B cell (primary cell): Measurements from ENCODE around the gene HCFC1. TPM values are rescaled to one million over a fixed set of nuclear protein-coding genes. Genes with fewer than 3 reads are reported as not detected.
A peak's percentile ranks its signal among the peaks of the same experiment; 100 is the strongest.

Experiments
- ATAC-seq: fragments of 200-7000 bp; cut with Tn5 transposase; one replicate; pipeline ENCODE4 v1.10.0; 2021; ENCODE audit warnings: low read depth, mild to moderate bottlenecking, moderate number of reproducible peaks, moderate library complexity
- CTCF ChIA-PET: fragments of 350-600 bp; sonication (Branson Sonifier 250); formaldehyde crosslinking; loops from one replicate; lab custom pipeline; 2021; ENCODE audit warnings: antibody characterized with exemption, inconsistent platforms; lab: Charles Lee
- POLR2A ChIA-PET: fragments of 350-600 bp; sonication (Branson Sonifier 250); formaldehyde crosslinking; loops from one replicate; lab custom pipeline; 2021; ENCODE audit warnings: antibody characterized with exemption; lab: Charles Lee
- DNase-seq: peaks from one replicate; pipeline ENCODE4 v3.0.0; 2013
- H2AFZ ChIP-seq: 2 replicates; pipeline ENCODE4 v1.6.1; 2012; ENCODE audit warnings: mild to moderate bottlenecking, low read depth, low read length; ENCODE audit not compliant: insufficient read depth, poor library complexity, severe bottlenecking
- H3K27ac ChIP-seq, 2 donors: 1 replicate in 1 of 2; 2 replicates in 1 of 2; pipeline ENCODE4 v1.5.1; 2012 to 2013; ENCODE audit warnings: low read length in 2 of 2, mild to moderate bottlenecking in 2 of 2, moderate library complexity in 1 of 2
- H3K27me3 ChIP-seq, 4 experiments: fragments of 200-600 bp in 1 of 4; sonication (generic) in 1 of 4; replicated peaks in 1 of 4; 1 replicate in 2 of 4; 2 replicates in 2 of 4; pipeline versions ENCODE4 v1.6.1 to v1.7.0; 2013 to 2016; ENCODE audit warnings: low read length in 3 of 4, mild to moderate bottlenecking in 2 of 4, mixed read lengths in 1 of 4, moderate library complexity in 1 of 4; ENCODE audit not compliant: insufficient read depth in 4 of 4, control insufficient read depth in 3 of 4; ENCODE audit errors: control extremely low read depth in 1 of 4
- H3K36me3 ChIP-seq, 2 experiments: replicated peaks in 1 of 2; 1 replicate in 1 of 2; 2 replicates in 1 of 2; pipeline versions ENCODE4 v1.6.1 to v1.7.1; 2013; ENCODE audit warnings: low read length in 1 of 2; ENCODE audit not compliant: insufficient read depth in 2 of 2, control insufficient read depth in 1 of 2; ENCODE audit errors: control extremely low read depth in 1 of 2, extremely low read depth in 1 of 2
- H3K4me1 ChIP-seq, 2 donors: fragments of 200-600 bp in 1 of 2; sonication (generic) in 1 of 2; 1 replicate in 1 of 2; 2 replicates in 1 of 2; pipeline versions ENCODE4 v1.5.1 to v1.6.1; 2013 to 2017; ENCODE audit warnings: low read length in 2 of 2; ENCODE audit not compliant: control insufficient read depth in 2 of 2, insufficient read depth in 2 of 2
- H3K4me2 ChIP-seq: replicated peaks from 2 replicates; pipeline ENCODE3; 2012; ENCODE audit warnings: mild to moderate bottlenecking, low read depth, low read length; ENCODE audit not compliant: poor library complexity, severe bottlenecking
- H3K4me3 ChIP-seq, 5 experiments: fragments of 200-600 bp in 1 of 5; sonication (generic) in 1 of 5; 1 replicate in 3 of 5; 2 replicates in 2 of 5; pipeline versions ENCODE4 v1.5.1 to v1.7.0; 2011 to 2016; ENCODE audit warnings: low read length in 4 of 5, mild to moderate bottlenecking in 4 of 5, low read depth in 2 of 5, control low read depth in 1 of 5, moderate library complexity in 1 of 5; ENCODE audit not compliant: insufficient read depth in 1 of 5; ENCODE audit errors: control extremely low read depth in 1 of 5, extremely low read depth in 1 of 5
- H3K79me2 ChIP-seq: fragments of 200-600 bp; sonication (generic); one replicate; pipeline ENCODE4 v1.6.0; 2016; ENCODE audit warnings: low read length; ENCODE audit not compliant: control insufficient read depth, insufficient read depth
- H3K9ac ChIP-seq: fragments of 200-600 bp; sonication (generic); 2 replicates; pipeline ENCODE4 v1.6.1; 2017; ENCODE audit warnings: mild to moderate bottlenecking, low read length, moderate library complexity
- H3K9me3 ChIP-seq, 3 donors: one replicate each; pipeline versions ENCODE4 v1.6.1 to v1.7.1; 2013; ENCODE audit warnings: low read length in 2 of 3; ENCODE audit not compliant: control insufficient read depth in 2 of 3, insufficient read depth in 1 of 3; ENCODE audit errors: control extremely low read depth in 1 of 3
- H4K20me1 ChIP-seq: 2 replicates; pipeline ENCODE4 v1.6.0; 2012; ENCODE audit warnings: mild to moderate bottlenecking, low read length; ENCODE audit not compliant: insufficient read depth, control insufficient read depth, poor library complexity, severe bottlenecking
- H3K27ac Mint-ChIP-seq: one replicate; pipeline ENCODE4 v1.8.0; 2021; ENCODE audit warnings: mixed read lengths
- H3K27me3 Mint-ChIP-seq: one replicate; pipeline ENCODE4 v1.8.0; 2021; ENCODE audit warnings: mixed read lengths
- H3K4me1 Mint-ChIP-seq: one replicate; pipeline ENCODE4 v1.8.0; 2021; ENCODE audit warnings: mixed read lengths
- H3K4me3 Mint-ChIP-seq: one replicate; pipeline ENCODE4 v1.8.0; 2021; ENCODE audit warnings: mixed read lengths
- H3K9me3 Mint-ChIP-seq: one replicate; pipeline ENCODE4 v1.8.0; 2022; ENCODE audit warnings: mixed read lengths; ENCODE audit not compliant: insufficient read depth
- CTCF ChIP-seq: fragments of 200-600 bp; IDR thresholded peaks from one replicate; pipeline ENCODE4 v1.8.0; 2022; ENCODE audit warnings: antibody characterized with exemption, mild to moderate bottlenecking
- EZH2 ChIP-seq: IDR thresholded peaks from 2 replicates; pipeline ENCODE4 v1.6.1; 2012; ENCODE audit warnings: borderline replicate concordance, low read depth, mild to moderate bottlenecking, moderate library complexity, low read length; ENCODE audit not compliant: insufficient read depth, poor library complexity, severe bottlenecking
- WGBS: methylation state at CpG from one replicate; pipeline ENCODE4 v1.1.5; 2013; ENCODE audit warnings: missing lambda C conversion rate; ENCODE audit not compliant: insufficient coverage; 5-methylcytosine and 5-hydroxymethylcytosine counted together
- intact Hi-C: fragments of 100-400 bp; cut with micrococcal nuclease; formaldehyde crosslinking; loops from one replicate; pipeline ENCODE4 v1.10.0; 2022
- polyA minus RNA-seq: library from RNA; depleted of rRNA, polyadenylated mRNA; stranded (reverse); fragments of >200 nt; gene quantifications from 2 replicates; pipeline ENCODE4 v1.2.3, GENCODE V29; 2012
- polyA plus RNA-seq: library from polyadenylated mRNA; depleted of rRNA; stranded (reverse); fragments of >200 nt; gene quantifications from 2 replicates; pipeline ENCODE4 v1.2.3, GENCODE V29; 2012
- total RNA-seq, 2 donors: library from RNA; stranded (reverse); fragments of 120-200 nt in 1 of 2; gene quantifications; 1 replicate in 1 of 2; 2 replicates in 1 of 2; pipeline versions ENCODE4 v1.2.3 to v1.2.4, GENCODE V29; 2013 to 2022

Gene HCFC1
- total RNA-seq (57.7 and 59.4 TPM in 2 replicates), polyA plus RNA-seq (32.1 and 37.7 TPM in 2 replicates), polyA minus RNA-seq (57.3 and 102 TPM in 2 replicates)
- total RNA-seq (2013) = 14.5 TPM

GRCh38 chrX:153971450-153972367 is at the start of gene HCFC1:
TSS of gene HCFC1 (minus strand) at chrX:153971818. CDS start at chrX:153970840, 978 bp downstream.
- peak; percentile 46 for ATAC-seq
- H4K20me1 ChIP-seq = peaks cover 28% of the 10 kb centered on the region
- peaks cover 0 to 4% of the 10 kb centered on the region in 2 experiments for H3K36me3 ChIP-seq
- no peaks in the 10 kb centered on the region for H3K9me3 ChIP-seq
- peak within 1 kb of the TSS; percentile 100 for H3K27ac ChIP-seq
- Mint-ChIP-seq H3K4me1 (peaks cover 47% of the 10 kb centered on the region), H3K27me3 (no peaks in the 10 kb centered on the region), H3K27ac (peak within 1 kb of the TSS; percentile 100), H3K9me3 (no peaks in the 10 kb centered on the region), H3K4me3 (peak within 1 kb of the TSS; percentile 100)
- under 1% methylated on average over 82 of the region's 96 CpGs for WGBS
- intact Hi-C loops = loop anchor here (1.0 to 5.0 kb wide), 7 partner anchors 13 to 406 kb away; partner anchors contain the start of genes EMD and IRAK1
- CTCF ChIA-PET = interaction anchor here (0.5 to 3.4 kb wide), 8 partner anchors 19 to 438 kb away, joined by 3 to 21 read pairs (median 3); partner anchors contain the start of gene IRAK1
- peaks cover 46% of the 10 kb centered on the region for H3K79me2 ChIP-seq
- H2AFZ ChIP-seq = peak within 1 kb of the TSS; percentile 71
- peak; percentile 95 for DNase-seq
- peaks cover 46 to 50% of the 10 kb centered on the region in 2 donors for H3K4me1 ChIP-seq
- peak within 1 kb of the TSS; percentile 63 to 99 (median 97) for H3K4me3 ChIP-seq
- peak within 1 kb of the TSS; percentile 100 for H3K9ac ChIP-seq
- H3K27me3 ChIP-seq = no peaks in the 10 kb centered on the region
- POLR2A ChIA-PET = interaction anchor here (0.6 to 2.5 kb wide), 12 partner anchors 13 to 426 kb away, joined by 3 to 35 read pairs (median 4); partner anchors contain the start of genes ARHGAP4, IRAK1 and RENBP
- peak within 1 kb of the TSS; percentile 70 for H3K4me2 ChIP-seq
- TF ChIP-seq EZH2 (no peak), CTCF (no peak)
